Measurements from ENCODE around the gene NEMP1. TPM values are rescaled to one million over a fixed set of nuclear protein-coding genes. Genes with fewer than 3 reads are reported as not detected.

The NEMP1 gene
- total and polyA plus RNA-seq, 2 of the 13 experiments (the other 11 are each of a cell fraction or from before 2014, with no cell fraction given): 11.4 to 12.9 TPM

GRCh38 chr12:57101892-57102695, 23.5 kb upstream of the NEMP1 start (continued):
- TF ChIP-seq SP140L (CRISPR knock-in tag; IDR thresholded peaks at IDR 0.05; ENCODE audit: borderline replicate concordance) (no peak), HOXA5 (CRISPR knock-in tag; IDR thresholded peaks at IDR 0.05) (no peak), PCBP1 (IDR thresholded peaks at IDR 0.05; ENCODE audit: borderline replicate concordance, low read depth, low read length) (no peak), FIP1L1 (IDR thresholded peaks at IDR 0.05; ENCODE audit: borderline replicate concordance, insufficient read depth, low read depth, low read length) (no peak), ZMYM3 (CRISPR knock-in tag; IDR thresholded peaks at IDR 0.05) (peak; percentile 79), ZNF12 (CRISPR knock-in tag; IDR thresholded peaks at IDR 0.05) (no peak; the same call in 1 of the 2 replicates), NAIF1 (CRISPR knock-in tag; IDR thresholded peaks at IDR 0.05; ENCODE audit: borderline replicate concordance) (peak; percentile 35; the same call in 1 of the 2 replicates), ZBTB8A (CRISPR knock-in tag; IDR thresholded peaks at IDR 0.05; ENCODE audit: borderline replicate concordance, low read depth) (no peak), ETS1 (CRISPR knock-in tag; IDR thresholded peaks at IDR 0.05) (no peak), DRAP1 (CRISPR knock-in tag; IDR thresholded peaks at IDR 0.05) (peak; percentile 33; the same call in 1 of the 2 replicates), PRDM15 (CRISPR knock-in tag; IDR thresholded peaks at IDR 0.05) (0 out of 2 replicates have a peak, but pooled peaks have one; percentile 23)
- TF ChIP-seq, protein P1, sequence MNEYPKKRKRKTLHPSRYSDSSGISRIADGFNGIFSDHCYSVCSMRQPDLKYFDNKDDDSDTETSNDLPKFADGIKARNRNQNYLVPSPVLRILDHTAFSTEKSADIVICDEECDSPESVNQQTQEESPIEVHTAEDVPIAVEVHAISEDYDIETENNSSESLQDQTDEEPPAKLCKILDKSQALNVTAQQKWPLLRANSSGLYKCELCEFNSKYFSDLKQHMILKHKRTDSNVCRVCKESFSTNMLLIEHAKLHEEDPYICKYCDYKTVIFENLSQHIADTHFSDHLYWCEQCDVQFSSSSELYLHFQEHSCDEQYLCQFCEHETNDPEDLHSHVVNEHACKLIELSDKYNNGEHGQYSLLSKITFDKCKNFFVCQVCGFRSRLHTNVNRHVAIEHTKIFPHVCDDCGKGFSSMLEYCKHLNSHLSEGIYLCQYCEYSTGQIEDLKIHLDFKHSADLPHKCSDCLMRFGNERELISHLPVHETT (CRISPR knock-in tag; conservative IDR thresholded peaks at IDR 0.05): no peak
- TF ChIP-seq, protein P2, sequence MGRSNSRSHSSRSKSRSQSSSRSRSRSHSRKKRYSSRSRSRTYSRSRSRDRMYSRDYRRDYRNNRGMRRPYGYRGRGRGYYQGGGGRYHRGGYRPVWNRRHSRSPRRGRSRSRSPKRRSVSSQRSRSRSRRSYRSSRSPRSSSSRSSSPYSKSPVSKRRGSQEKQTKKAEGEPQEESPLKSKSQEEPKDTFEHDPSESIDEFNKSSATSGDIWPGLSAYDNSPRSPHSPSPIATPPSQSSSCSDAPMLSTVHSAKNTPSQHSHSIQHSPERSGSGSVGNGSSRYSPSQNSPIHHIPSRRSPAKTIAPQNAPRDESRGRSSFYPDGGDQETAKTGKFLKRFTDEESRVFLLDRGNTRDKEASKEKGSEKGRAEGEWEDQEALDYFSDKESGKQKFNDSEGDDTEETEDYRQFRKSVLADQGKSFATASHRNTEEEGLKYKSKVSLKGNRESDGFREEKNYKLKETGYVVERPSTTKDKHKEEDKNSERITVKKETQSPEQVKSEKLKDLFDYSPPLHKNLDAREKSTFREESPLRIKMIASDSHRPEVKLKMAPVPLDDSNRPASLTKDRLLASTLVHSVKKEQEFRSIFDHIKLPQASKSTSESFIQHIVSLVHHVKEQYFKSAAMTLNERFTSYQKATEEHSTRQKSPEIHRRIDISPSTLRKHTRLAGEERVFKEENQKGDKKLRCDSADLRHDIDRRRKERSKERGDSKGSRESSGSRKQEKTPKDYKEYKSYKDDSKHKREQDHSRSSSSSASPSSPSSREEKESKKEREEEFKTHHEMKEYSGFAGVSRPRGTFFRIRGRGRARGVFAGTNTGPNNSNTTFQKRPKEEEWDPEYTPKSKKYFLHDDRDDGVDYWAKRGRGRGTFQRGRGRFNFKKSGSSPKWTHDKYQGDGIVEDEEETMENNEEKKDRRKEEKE (IDR thresholded peaks at IDR 0.05): no peak
- TF ChIP-seq, protein P3, sequence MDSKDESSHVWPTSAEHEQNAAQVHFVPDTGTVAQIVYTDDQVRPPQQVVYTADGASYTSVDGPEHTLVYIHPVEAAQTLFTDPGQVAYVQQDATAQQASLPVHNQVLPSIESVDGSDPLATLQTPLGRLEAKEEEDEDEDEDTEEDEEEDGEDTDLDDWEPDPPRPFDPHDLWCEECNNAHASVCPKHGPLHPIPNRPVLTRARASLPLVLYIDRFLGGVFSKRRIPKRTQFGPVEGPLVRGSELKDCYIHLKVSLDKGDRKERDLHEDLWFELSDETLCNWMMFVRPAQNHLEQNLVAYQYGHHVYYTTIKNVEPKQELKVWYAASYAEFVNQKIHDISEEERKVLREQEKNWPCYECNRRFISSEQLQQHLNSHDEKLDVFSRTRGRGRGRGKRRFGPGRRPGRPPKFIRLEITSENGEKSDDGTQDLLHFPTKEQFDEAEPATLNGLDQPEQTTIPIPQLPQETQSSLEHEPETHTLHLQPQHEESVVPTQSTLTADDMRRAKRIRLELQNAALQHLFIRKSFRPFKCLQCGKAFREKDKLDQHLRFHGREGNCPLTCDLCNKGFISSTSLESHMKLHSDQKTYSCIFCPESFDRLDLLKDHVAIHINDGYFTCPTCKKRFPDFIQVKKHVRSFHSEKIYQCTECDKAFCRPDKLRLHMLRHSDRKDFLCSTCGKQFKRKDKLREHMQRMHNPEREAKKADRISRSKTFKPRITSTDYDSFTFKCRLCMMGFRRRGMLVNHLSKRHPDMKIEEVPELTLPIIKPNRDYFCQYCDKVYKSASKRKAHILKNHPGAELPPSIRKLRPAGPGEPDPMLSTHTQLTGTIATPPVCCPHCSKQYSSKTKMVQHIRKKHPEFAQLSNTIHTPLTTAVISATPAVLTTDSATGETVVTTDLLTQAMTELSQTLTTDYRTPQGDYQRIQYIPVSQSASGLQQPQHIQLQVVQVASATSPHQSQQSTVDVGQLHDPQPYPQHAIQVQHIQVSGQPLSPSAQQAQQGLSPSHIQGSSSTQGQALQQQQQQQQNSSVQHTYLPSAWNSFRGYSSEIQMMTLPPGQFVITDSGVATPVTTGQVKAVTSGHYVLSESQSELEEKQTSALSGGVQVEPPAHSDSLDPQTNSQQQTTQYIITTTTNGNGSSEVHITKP (CRISPR knock-in tag; IDR thresholded peaks at IDR 0.05; ENCODE audit: low read depth): peak; percentile 49

All from HepG2 (cell line).